Mesendoderm (in vitro differentiated cells): ENCODE results near the gene ZG16B.
A peak's percentile ranks its signal among the peaks of the same experiment; 100 is the strongest.

ENCODE experiments used
- DNase-seq: peaks from one replicate; pipeline ENCODE4 v3.0.0; 2013
- H2AK5ac ChIP-seq: 2 replicates; pipeline ENCODE4 v1.6.1; 2013; ENCODE audit warnings: low read length, inconsistent platforms
- H2BK120ac ChIP-seq: 2 replicates; pipeline ENCODE4 v1.6.1; 2013; ENCODE audit warnings: low read depth, mild to moderate bottlenecking, low read length, moderate library complexity, mixed read lengths
- H2BK15ac ChIP-seq: replicated peaks from 2 replicates; pipeline ENCODE4 v1.6.1; 2013; ENCODE audit warnings: low read depth, mild to moderate bottlenecking, moderate library complexity
- H2BK5ac ChIP-seq: 2 replicates; pipeline ENCODE4 v1.6.1; 2013; ENCODE audit warnings: low read length, inconsistent platforms
- H3K18ac ChIP-seq: 2 replicates; pipeline ENCODE4 v1.6.1; 2013; ENCODE audit warnings: mild to moderate bottlenecking, low read length, mixed read lengths
- H3K23ac ChIP-seq: one replicate; pipeline ENCODE4 v1.6.1; 2013; ENCODE audit warnings: low read length
- H3K27ac ChIP-seq: 2 replicates; pipeline ENCODE4 v1.5.1; 2013; ENCODE audit warnings: low read depth, mild to moderate bottlenecking, inconsistent platforms, low read length, moderate library complexity
- H3K27me3 ChIP-seq: 2 replicates; pipeline ENCODE4 v1.6.1; 2013; ENCODE audit warnings: low read length, control low read depth, mild to moderate bottlenecking, inconsistent platforms; ENCODE audit not compliant: insufficient read depth, poor library complexity
- H3K36me3 ChIP-seq: 2 replicates; pipeline ENCODE4 v1.6.1; 2013; ENCODE audit warnings: low read length, inconsistent platforms; ENCODE audit not compliant: control insufficient read depth, insufficient read depth
- H3K4ac ChIP-seq: one replicate; pipeline ENCODE4 v1.6.1; 2013; ENCODE audit warnings: low read depth, mild to moderate bottlenecking, low read length, moderate library complexity
- H3K4me1 ChIP-seq: 2 replicates; pipeline ENCODE4 v1.6.1; 2013; ENCODE audit warnings: low read depth, low read length, inconsistent platforms; ENCODE audit not compliant: control insufficient read depth
- H3K4me2 ChIP-seq: 2 replicates; pipeline ENCODE4 v1.6.1; 2013; ENCODE audit warnings: low read length
- H3K4me3 ChIP-seq: 2 replicates; pipeline ENCODE4 v1.5.1; 2013; ENCODE audit warnings: mild to moderate bottlenecking, low read length
- H3K56ac ChIP-seq: one replicate; pipeline ENCODE4 v1.6.1; 2013; ENCODE audit warnings: low read length
- H3K79me1 ChIP-seq: 2 replicates; pipeline ENCODE4 v1.6.1; 2013; ENCODE audit warnings: low read length, inconsistent platforms
- H3K79me2 ChIP-seq: 2 replicates; pipeline ENCODE4 v1.6.1; 2013; ENCODE audit warnings: mild to moderate bottlenecking, low read length; ENCODE audit not compliant: control insufficient read depth, insufficient read depth
- H3K9ac ChIP-seq: 2 replicates; pipeline ENCODE4 v1.6.1; 2013; ENCODE audit warnings: low read length, inconsistent platforms
- H4K5ac ChIP-seq: one replicate; pipeline ENCODE4 v1.6.1; 2013; ENCODE audit warnings: low read length
- H4K8ac ChIP-seq: one replicate; pipeline ENCODE4 v1.6.1; 2013; ENCODE audit warnings: low read depth, mild to moderate bottlenecking, control low read depth, low read length, moderate library complexity
- WGBS: extraction: QIAGEN DNeasy Blood & Tissue Kit; methylation state at CpG from one replicate; pipeline ENCODE4 v1.1.7; 2013; ENCODE audit warnings: low lambda C conversion rate, missing lambda C conversion rate; ENCODE audit not compliant: insufficient coverage; ENCODE audit errors: extremely low coverage; 5-methylcytosine and 5-hydroxymethylcytosine counted together

The ZG16B gene

DNA sequence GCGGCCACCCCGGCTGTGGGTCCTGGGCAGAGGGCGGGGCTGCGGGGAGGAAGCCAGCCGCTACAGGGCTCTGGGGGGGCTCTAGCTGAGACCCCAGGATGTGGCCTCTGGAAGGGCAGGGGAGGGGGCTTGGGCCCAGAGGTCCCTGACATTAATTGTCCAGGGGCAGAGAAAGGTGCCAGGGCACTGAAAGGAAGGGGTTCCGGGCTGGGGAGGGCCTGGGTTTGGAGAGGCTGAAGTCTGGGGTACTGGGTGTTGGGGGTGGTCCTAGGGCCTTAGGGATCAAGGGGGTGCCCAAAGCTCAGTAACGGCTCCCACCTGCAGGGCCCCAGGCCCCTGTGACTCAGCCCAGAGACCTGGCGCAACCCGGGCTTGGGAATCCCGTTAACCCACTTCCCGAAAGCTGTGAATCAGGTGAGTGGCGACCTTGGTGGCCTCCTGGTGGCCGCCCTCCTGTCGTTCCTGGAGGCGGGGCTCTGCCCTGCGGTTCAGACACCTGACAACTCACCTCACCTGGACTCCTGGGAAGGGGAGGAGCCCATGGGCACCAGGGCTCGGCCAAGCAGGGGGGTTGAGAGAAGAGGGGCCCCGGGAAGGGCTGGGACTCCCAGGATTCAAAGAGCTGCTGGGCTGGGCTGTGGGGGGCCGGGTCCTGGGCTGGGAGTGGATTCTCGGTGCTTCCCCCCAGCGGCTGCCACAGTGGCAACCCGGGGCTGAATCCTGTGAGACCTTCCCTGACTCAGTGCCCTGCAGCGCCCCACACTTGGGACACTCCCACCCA is 28.3 kb downstream of the ZG16B start:
- Histone ChIP-seq H3K23ac (no peak overlapping the region), H3K4ac (no peak overlapping the region), H3K79me1 (no peaks in the 10 kb centered on the region), H3K79me2 (no peaks in the 10 kb centered on the region), H4K5ac (no peak overlapping the region), H2BK5ac (no peak overlapping the region), H3K4me3 (no peak overlapping the region), H2BK120ac (no peak overlapping the region), H3K18ac (no peak overlapping the region), H3K9ac (no peak overlapping the region), H3K27ac (no peak overlapping the region), H3K4me2 (peak overlapping the region; percentile 10), H2AK5ac (no peak overlapping the region), H4K8ac (no peak overlapping the region), H3K27me3 (no peaks in the 10 kb centered on the region), H2BK15ac (no peak overlapping the region), H3K36me3 (no peaks in the 10 kb centered on the region), H3K4me1 (no peaks in the 10 kb centered on the region), H3K56ac (no peak overlapping the region)
- peak; percentile 60 for DNase-seq
- WGBS: no CpG with 5 or more reads among the region's 23 CpGs

DNA sequence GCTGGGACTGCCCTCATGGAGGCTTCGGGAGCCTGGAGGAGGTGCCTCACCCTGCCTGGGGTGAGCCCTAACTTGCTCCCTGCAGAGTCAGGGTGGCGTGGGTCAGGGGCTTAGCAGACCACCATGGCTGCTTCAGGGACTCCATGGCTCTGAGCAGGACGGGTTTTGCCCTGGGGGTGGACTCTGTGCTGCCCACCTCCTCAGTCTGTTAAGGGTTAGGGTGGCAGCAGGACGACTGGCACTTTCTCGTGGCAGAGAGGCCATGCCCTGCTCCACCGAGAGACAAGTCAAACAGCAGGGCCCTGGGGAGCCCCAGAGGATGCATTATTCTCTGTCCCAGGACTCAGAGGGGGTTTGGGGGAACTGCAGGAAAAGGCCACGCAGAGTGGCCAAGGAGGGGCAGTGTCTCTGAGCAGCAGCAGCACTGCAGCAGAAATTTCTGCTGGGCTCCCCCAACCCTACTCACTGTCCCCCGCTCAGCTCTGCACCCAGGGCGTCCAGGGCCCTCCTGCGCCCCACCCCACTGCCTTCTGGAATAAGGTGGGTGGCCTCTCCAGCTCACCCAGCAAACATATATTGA is 29.7 kb downstream of the ZG16B start:
- Histone ChIP-seq H3K4me2 (no peak overlapping the region), H4K5ac (no peak overlapping the region), H3K27me3 (no peaks in the 10 kb centered on the region), H3K36me3 (no peaks in the 10 kb centered on the region), H4K8ac (no peak overlapping the region), H2BK15ac (no peak overlapping the region), H3K4ac (no peak overlapping the region), H3K4me1 (no peaks in the 10 kb centered on the region), H3K27ac (no peak overlapping the region), H2BK5ac (no peak overlapping the region), H3K79me1 (no peaks in the 10 kb centered on the region), H3K23ac (no peak overlapping the region), H3K4me3 (no peak overlapping the region), H3K56ac (no peak overlapping the region), H2BK120ac (no peak overlapping the region), H3K9ac (no peak overlapping the region), H3K79me2 (no peaks in the 10 kb centered on the region), H2AK5ac (no peak overlapping the region), H3K18ac (no peak overlapping the region)
- WGBS: no CpG with 5 or more reads among the region's 10 CpGs
- no peak for DNase-seq

DNA sequence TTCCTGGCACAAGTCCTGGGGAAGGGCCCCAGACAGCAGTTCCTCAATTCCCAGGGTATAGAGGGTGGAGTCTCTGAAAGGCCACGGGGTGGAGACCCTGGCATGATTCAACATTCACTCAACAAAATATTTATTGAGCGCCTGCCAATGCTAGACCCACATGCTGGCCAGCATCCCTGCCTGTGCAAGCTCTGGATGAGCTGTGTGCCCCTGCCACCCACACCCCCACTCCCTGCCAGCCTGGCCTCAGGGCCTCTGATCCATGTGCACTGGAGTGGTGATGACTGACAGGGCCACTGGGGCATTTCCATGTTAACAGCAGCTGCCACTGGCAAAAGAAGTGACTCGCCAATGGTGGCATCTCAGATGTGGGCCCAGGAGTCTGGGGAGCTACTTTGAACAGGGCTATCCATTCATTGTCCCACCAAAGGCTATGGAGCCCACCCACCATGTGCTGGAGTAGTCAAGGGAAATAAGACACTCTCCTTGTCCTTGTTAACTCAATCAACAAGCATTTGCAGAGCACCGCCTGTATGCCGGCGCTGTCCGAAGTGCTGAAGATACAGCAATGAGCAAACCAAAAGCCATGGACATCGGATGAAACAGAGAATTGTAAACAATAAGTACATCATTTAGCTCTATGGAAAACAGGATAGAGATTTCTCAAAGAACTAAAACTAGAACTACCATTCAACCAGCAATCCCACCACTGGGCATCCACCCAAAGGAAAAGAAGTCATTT is 30.9 kb downstream of the ZG16B start:
- no peak overlapping the region for H3K56ac ChIP-seq
- DNase-seq: no peak
- no peak overlapping the region for H3K27ac ChIP-seq
- no peak overlapping the region for H3K4me2 ChIP-seq
- H2BK120ac ChIP-seq: no peak overlapping the region
- no peak overlapping the region for H3K4ac ChIP-seq
- no peak overlapping the region for H3K23ac ChIP-seq
- H2AK5ac ChIP-seq: no peak overlapping the region
- H3K27me3 ChIP-seq: no peaks in the 10 kb centered on the region
- H3K4me1 ChIP-seq: no peaks in the 10 kb centered on the region
- H4K8ac ChIP-seq: no peak overlapping the region
- H3K79me2 ChIP-seq: no peaks in the 10 kb centered on the region
- H3K79me1 ChIP-seq: no peaks in the 10 kb centered on the region
- H3K36me3 ChIP-seq: no peaks in the 10 kb centered on the region
- no peak overlapping the region for H4K5ac ChIP-seq
- H3K18ac ChIP-seq: no peak overlapping the region
- H3K9ac ChIP-seq: no peak overlapping the region
- H3K4me3 ChIP-seq: no peak overlapping the region
- no peak overlapping the region for H2BK15ac ChIP-seq
- H2BK5ac ChIP-seq: no peak overlapping the region
- no CpG with 5 or more reads among the region's 8 CpGs for WGBS

DNA sequence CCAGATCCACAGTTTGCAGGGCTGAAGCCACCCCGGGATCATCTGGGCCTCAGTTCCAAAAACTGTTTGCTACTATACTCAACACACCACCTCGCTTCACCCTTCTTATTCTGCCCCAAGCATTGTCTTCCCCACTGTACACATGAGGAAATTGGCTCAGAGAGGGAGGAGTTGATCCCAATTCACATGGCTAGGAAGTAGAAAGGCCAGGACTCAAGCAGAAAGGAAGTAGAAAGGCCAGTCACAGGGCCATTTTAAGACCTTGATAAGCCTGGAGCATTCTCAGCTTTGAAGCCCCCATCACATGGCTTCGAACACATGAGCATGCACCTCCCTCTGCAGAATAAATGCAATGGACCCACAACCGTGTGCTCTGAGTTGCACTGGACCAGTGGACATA is 35.5 kb downstream of the ZG16B start:
- no peaks in the 10 kb centered on the region for H3K79me1 ChIP-seq
- no peak for DNase-seq
- H3K4me1 ChIP-seq: peaks cover 2% of the 10 kb centered on the region
- H2BK5ac ChIP-seq: no peak overlapping the region
- H2BK120ac ChIP-seq: no peak overlapping the region
- no peak overlapping the region for H4K8ac ChIP-seq
- H3K9ac ChIP-seq: no peak overlapping the region
- H4K5ac ChIP-seq: no peak overlapping the region
- no peak overlapping the region for H2AK5ac ChIP-seq
- no peaks in the 10 kb centered on the region for H3K36me3 ChIP-seq
- H3K79me2 ChIP-seq: no peaks in the 10 kb centered on the region
- no peak overlapping the region for H3K27ac ChIP-seq
- H3K18ac ChIP-seq: no peak overlapping the region
- H3K56ac ChIP-seq: no peak overlapping the region
- H3K4ac ChIP-seq: no peak overlapping the region
- H2BK15ac ChIP-seq: no peak overlapping the region
- H3K4me3 ChIP-seq: no peak overlapping the region
- WGBS: no CpG with 5 or more reads among the region's 4 CpGs
- H3K4me2 ChIP-seq: no peak overlapping the region
- H3K23ac ChIP-seq: no peak overlapping the region
- H3K27me3 ChIP-seq: no peaks in the 10 kb centered on the region

DNA sequence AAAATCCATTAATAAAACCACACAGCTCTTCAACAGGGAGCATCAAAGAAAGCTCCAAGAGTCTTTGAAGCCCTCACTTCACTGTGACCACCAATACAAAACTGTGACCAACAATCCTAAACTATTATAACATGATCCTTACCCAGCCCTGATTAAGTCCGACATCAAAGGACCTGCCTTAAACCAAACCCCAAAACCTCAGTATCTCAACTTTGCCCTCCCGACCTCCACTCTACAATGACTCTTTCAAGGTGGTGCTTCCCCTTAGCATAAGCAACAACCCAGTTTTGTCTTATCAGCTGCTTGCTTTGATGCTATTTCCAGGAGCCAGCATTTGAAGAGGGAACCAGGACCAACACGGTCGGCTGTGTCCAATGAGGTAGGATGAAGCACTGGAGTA is 36.3 kb downstream of the ZG16B start:
- H3K36me3 ChIP-seq: no peaks in the 10 kb centered on the region
- no peak overlapping the region for H2BK15ac ChIP-seq
- no peak overlapping the region for H3K18ac ChIP-seq
- no peak overlapping the region for H3K4me3 ChIP-seq
- H2BK5ac ChIP-seq: no peak overlapping the region
- H3K4me1 ChIP-seq: peaks cover 2% of the 10 kb centered on the region
- no peak overlapping the region for H3K9ac ChIP-seq
- no peaks in the 10 kb centered on the region for H3K79me2 ChIP-seq
- no peak overlapping the region for H2BK120ac ChIP-seq
- H3K4me2 ChIP-seq: no peak overlapping the region
- H3K4ac ChIP-seq: no peak overlapping the region
- H3K79me1 ChIP-seq: no peaks in the 10 kb centered on the region
- no peak overlapping the region for H3K27ac ChIP-seq
- H3K56ac ChIP-seq: no peak overlapping the region
- no CpG with 5 or more reads among the region's 4 CpGs for WGBS
- H2AK5ac ChIP-seq: no peak overlapping the region
- H4K5ac ChIP-seq: no peak overlapping the region
- DNase-seq: no peak
- H4K8ac ChIP-seq: no peak overlapping the region
- H3K27me3 ChIP-seq: no peaks in the 10 kb centered on the region
- no peak overlapping the region for H3K23ac ChIP-seq
